ENCODE data around the gene MAGI2.

- TF ChIP-seq CTCF (IDR thresholded peaks at IDR 0.05), result no peak
- no peak for TF ChIP-seq POLR2A (IDR thresholded peaks at IDR 0.05)
Measured at GRCh38 chr7:78718212-78718611, 735.3 kb downstream of the MAGI2 start.

Data from breast epithelium (tissue), 3 donors.